PFSK-1 (cell line): ENCODE data around the gene C1orf94.

Experiments used
- FOXP2 ChIP-seq: optimal IDR thresholded peaks from 2 replicates; pipeline ENCODE3; 2011; ENCODE audit warnings: borderline replicate concordance, control low read depth, inconsistent platforms; ENCODE audit not compliant: insufficient read depth; ENCODE audit errors: extremely low read length, extremely low read depth
- POLR2AphosphoS5 ChIP-seq: IDR thresholded peaks from 2 replicates; pipeline ENCODE4 v1.6.1; 2012; ENCODE audit warnings: low read depth, mild to moderate bottlenecking, control low read depth, low read length, moderate library complexity
- REST ChIP-seq, 2 experiments: IDR thresholded peaks; 2 replicates each; pipeline versions ENCODE4 v1.6.1 to v1.8.0; 2011 to 2012; ENCODE audit warnings: low read depth in 2 of 2, low read length in 2 of 2, control low read depth in 1 of 2, inconsistent platforms in 1 of 2, mild to moderate bottlenecking in 1 of 2, moderate library complexity in 1 of 2; ENCODE audit not compliant: insufficient read depth in 1 of 2
- SIN3A ChIP-seq: IDR thresholded peaks from 2 replicates; pipeline ENCODE4 v1.6.1; 2012; ENCODE audit warnings: mild to moderate bottlenecking, low read length, moderate library complexity, borderline replicate concordance; ENCODE audit not compliant: insufficient read depth
- TAF1 ChIP-seq: IDR thresholded peaks from 2 replicates; pipeline ENCODE4 v1.6.1; 2012; ENCODE audit warnings: low read length, control low read depth, borderline replicate concordance; ENCODE audit not compliant: insufficient read depth

Gene C1orf94

DNA sequence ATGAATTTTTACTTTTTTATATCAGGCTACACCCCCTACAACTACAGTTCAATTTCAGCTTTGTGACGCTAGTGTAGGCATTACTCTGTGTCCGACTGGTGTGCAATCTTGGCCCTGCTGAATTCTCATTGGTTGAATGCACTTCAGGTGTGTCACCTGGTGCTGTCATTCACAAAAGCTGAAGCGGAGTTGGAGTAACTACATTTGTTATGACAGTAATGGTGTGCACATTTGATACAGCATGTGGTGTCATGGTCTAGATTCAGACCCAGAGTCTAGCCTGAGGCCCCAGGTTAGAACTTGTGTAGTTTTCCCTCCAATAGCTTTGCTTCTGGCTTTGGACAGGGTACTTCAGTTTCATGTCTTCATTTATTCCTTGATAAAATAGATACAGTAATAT lies 88.7 kb downstream of the C1orf94 start:
- TF ChIP-seq FOXP2 (no peak), REST (IDR thresholded peaks at IDR 0.05; ENCODE audit: insufficient read depth in 1 of 2, low read depth in 2 of 2, low read length in 2 of 2) (no peak), TAF1 (no peak), SIN3A (no peak), POLR2AphosphoS5 (no peak)

GRCh38 chr1:34266127-34266951 lies 89.6 kb downstream of the C1orf94 start:
- TF ChIP-seq FOXP2 (no peak), REST (IDR thresholded peaks at IDR 0.05; ENCODE audit: insufficient read depth in 1 of 2, low read depth in 2 of 2, low read length in 2 of 2) (no peak), TAF1 (no peak), SIN3A (no peak), POLR2AphosphoS5 (no peak)

GRCh38 chr1:34267326-34267725 lies 90.6 kb downstream of the C1orf94 start:
- TF ChIP-seq SIN3A (no peak), FOXP2 (no peak), REST (IDR thresholded peaks at IDR 0.05; ENCODE audit: insufficient read depth in 1 of 2, low read depth in 2 of 2, low read length in 2 of 2) (no peak), TAF1 (no peak), POLR2AphosphoS5 (no peak)

DNA sequence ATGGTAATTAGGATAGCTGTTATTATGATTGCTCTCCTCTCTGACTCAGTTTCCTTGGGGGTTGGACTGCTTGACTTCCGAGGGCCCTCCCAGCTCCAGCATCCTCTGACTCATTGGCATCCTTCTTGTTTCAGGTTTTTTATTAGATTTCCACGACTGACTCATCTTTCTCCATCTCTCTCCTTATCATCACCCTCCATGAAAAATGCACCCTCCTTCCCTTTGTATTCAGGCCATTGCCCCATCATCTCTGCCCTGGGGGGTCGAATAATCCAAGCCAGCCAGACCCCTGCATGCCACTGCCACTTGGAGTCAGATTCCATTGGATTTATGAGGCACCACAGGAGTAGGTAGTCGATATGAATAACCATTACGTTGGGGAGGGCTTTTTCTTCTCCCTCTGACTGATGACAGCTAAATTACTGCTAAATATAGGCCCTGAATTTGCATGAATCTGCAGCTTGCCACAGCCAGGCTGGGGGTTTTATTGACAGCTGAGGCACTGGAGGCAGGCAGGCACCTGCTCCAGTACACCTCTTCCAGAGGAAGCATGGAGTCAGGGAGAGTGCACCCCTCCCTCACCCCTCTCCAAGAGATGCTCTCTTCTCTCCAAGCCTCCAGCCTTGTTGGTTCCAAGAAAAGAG lies 91.7 kb downstream of the C1orf94 start:
- TF ChIP-seq SIN3A (no peak), POLR2AphosphoS5 (no peak), REST (IDR thresholded peaks at IDR 0.05; ENCODE audit: insufficient read depth in 1 of 2, low read depth in 2 of 2, low read length in 2 of 2) (no peak)
